C1 segment of cervical spinal cord (tissue), 14 donors: ENCODE results near the gene FARSA.
"Not testable (repeated sequence)": the region's sequence is repeated elsewhere in the genome, so short reads cannot be mapped to it uniquely, and the experiment has no call there.

Source experiments
- DNase-seq, 14 donors: peaks; one replicate each; lab custom pipeline; 2025; lab: John Stamatoyannopoulos, UW

Gene FARSA

GRCh38 chr19:12937927-12938778 lies 4.6 kb upstream of the FARSA start, which contains the start of gene CALR:
Gene CALR, plus strand, starts transcription at chr19:12938609. Its CDS starts 71 bp downstream, at chr19:12938680.
- peak; percentile 90 to 100 (median 98) for DNase-seq

GRCh38 chr19:12937093-12937926 lies 3.8 kb upstream of the FARSA start:
- peak in 5 of 14 donors; percentile 24 to 53 (median 39) for DNase-seq

- no peak for DNase-seq
Measured at GRCh38 chr19:12936582-12936981, 3.1 kb upstream of the FARSA start.

- DNase-seq: no peak
Measured at GRCh38 chr19:12935071-12935470, 1.6 kb upstream of the FARSA start.

GRCh38 chr19:12932392-12933286 lies 872 bp downstream of the FARSA start:
- DNase-seq: no peak

- DNase-seq: no peak
Measured at GRCh38 chr19:12930002-12930645, 3.4 kb downstream of the FARSA start.

- no peak for DNase-seq
Measured at GRCh38 chr19:12924621-12925310, 8.7 kb downstream of the FARSA start.

GRCh38 chr19:12922959-12923358 lies 10.6 kb downstream of the FARSA start:
- DNase-seq: no peak

GRCh38 chr19:12921047-12921446 lies 12.5 kb downstream of the FARSA start:
- no peak for DNase-seq

- DNase-seq: no peak
Measured at GRCh38 chr19:12918253-12918652, 15.3 kb downstream of the FARSA start.

- not testable (repeated sequence) for DNase-seq
Measured at GRCh38 chr19:12915860-12916259, 17.7 kb downstream of the FARSA start.

- DNase-seq: peak in 7 of 14 donors; percentile 10 to 65 (median 25)
Measured at GRCh38 chr19:12913851-12914690, 19.4 kb downstream of the FARSA start.

- peak; percentile 2 to 98 (median 70) for DNase-seq
Measured at GRCh38 chr19:12913011-12913561, 20.4 kb downstream of the FARSA start.

GRCh38 chr19:12912571-12912970 lies 20.9 kb downstream of the FARSA start:
- DNase-seq: no peak

- no peak for DNase-seq
Measured at GRCh38 chr19:12907166-12907565, 26.3 kb downstream of the FARSA start.

- DNase-seq: no peak
Measured at GRCh38 chr19:12899891-12900518, 33.5 kb downstream of the FARSA start.

- DNase-seq: peak in 1 of 14 donors; percentile 64
Measured at GRCh38 chr19:12896460-12896859, 37.1 kb downstream of the FARSA start.

GRCh38 chr19:12893582-12893981 lies 39.9 kb downstream of the FARSA start:
- DNase-seq: no peak
